GM19023 (cell line): ENCODE measurements around the gene PDGFRB.
"Not testable (repeated sequence)": the region's sequence is repeated elsewhere in the genome, so short reads cannot be mapped to it uniquely, and the experiment has no call there.

Experiments
- ATAC-seq: cut with Tn5 transposase; IDR thresholded peaks from one replicate; pipeline ENCODE4 v1.9.1; 2021; ENCODE audit warnings: mild to moderate bottlenecking, moderate library complexity; ENCODE audit not compliant: unreplicated experiment

Gene PDGFRB

DNA sequence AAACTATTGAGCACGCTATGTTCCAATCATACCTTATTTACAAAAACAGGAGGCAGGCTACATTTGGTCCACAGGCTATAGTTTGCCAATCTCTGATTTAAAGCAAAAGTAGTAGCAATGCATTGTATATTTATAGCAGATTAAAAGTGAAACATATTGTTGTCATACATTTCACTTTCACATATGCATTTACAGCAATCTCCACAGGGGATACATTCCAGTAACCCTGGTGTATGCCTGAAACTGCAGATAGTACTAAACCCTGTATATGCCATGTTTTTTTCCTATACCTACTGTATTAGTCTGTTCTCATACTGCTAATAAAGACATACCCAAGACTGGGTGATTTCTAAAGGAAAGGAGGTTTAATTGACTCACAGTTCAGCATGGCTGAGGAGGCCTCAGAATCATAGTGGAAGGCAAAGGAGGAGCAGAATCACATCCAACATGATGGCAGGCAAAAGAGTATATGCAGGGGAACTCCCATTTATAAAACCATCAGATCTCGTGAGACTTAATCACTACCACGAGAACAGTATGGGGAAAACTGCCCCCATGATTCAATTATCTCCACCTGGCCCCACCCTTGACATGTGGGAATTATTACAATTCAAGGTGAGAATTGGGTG, 63.4 kb downstream of the PDGFRB start:
- no peak for ATAC-seq

DNA sequence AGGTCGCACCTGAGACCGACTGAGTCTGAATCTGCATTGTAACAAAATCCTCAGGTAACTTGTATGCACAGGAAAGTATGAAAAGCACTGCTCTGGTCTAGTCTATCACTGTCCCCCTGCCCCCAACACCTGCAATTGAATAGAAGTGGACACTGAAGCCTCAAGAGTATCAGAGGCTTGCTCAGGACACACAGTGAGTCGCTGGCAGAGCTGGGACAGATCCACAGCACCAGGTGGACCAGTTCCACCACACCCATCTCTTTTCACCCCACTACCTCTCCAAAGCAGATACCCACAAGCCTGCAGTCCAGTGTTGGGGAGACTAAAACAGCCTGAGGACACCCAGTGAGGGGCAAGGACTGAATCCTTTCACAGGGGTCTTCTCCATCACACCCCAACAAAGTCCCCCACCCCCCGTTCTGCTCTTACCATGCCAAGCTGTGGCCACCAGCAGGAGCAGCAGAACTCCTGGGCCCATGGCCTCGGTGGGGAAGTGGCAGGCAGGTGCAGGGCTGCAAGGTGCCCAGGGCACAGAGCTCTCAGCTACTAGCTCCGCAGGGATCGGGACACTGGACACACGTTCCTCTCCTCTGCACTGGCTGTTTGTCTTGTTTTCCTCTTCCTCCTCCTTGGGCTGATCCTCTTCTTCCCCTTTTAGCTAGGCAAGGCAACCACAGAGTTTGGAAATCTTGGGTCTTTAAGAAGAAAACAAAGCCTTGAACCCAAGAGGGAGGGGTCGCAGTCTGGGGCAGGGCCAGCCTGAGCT, 69.5 kb downstream of the PDGFRB start, which contains the start of gene CSF1R:
Gene CSF1R, minus strand, starts transcription at position 605 of the 766 bp plus-strand sequence. Its CDS starts 127 bp downstream, at position 478.
- no peak for ATAC-seq

DNA sequence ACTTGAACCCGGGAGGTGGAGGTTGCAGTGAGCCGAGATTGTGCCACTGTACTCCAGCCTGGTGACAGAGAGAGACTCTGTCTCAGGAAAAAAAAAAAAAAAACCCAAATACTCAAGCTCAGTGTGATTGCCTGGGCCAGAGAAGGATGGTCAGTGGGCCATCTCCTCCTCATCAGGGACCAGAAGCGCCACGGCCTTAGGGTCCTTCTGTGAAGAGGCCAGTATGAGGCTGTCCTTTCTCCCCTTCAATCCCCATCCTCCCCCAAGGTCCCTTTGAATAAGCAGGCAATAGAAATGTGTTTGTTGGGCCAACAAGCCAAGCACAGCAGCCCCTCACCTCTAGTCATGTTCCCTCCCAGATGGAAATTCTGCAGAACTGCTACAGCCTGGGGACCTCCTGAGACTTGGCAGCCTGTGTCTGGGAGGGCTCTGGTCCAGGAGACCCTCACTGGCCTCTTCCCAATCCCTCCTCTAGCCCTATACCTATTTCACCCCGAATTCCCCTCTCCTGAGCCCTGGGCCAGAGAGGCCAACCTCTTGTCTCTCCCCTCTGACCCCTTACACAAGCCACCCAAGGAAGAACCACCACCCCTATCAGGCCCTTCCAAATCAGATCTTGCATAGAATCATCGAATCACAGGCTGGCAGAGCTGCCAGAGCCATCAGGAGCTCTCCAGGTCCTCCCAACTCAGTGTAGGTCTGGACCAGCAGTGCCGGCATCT, 70.3 kb downstream of the PDGFRB start:
- ATAC-seq, result no peak

DNA sequence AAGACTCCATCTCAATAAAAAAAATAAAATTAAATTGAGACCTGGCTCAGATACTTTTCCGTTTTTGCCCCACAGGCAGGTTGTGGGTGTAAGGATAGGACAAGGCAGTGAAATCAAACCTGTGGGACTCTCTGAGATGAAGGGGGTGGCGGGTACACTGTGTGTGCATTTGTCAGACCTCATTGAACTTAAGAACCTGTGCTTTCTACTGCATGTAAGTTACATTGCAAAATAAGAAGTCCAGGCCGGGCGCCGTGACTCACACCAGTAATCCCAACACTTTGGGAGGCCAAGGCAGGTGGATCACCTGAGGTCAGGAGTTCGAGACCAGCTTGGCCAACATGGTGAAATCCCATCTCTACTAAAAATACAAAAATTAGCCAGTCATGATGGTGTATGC, 70.9 kb downstream of the PDGFRB start:
- not testable (repeated sequence) for ATAC-seq

DNA sequence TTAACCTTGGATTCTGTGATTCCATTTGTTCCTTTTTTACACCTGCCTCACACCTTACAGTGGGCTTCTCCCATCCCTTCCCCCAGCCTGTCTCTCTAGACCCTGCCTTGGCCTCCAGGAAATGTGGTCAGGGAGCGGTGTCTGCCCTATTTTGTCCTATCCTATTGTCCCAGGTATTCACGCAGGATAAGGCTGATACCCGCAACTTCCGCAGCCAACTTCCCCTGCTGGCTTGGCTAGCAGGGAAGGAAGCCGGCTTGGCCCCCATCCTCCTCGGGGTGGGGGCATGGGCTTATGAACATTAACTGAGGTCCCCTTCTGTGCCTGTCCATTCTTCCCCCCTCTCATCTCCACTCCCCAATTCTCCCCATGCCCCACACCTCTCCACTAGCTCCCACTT, 72.8 kb downstream of the PDGFRB start:
- ATAC-seq, result no peak

DNA sequence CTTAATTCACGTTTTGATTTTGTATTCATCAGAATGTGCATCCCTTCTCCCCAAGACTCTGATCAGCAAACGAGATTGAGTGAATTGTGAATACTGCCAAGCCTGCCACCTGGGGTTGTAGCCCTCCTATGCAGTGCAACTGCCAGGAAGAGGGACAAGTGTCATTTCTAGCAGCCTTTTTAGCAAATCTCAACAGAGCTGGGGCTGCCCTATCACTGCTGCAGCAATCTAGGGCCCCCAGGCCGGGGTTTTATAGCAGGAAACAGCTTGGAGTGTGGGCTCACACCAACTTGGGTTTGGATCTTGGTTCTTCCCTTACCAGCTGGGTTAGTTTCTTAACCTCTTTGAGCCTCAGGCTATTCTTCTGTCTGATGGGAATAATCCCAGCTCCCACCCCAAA, 73.3 kb downstream of the PDGFRB start:
- ATAC-seq, result peak; percentile 19

DNA sequence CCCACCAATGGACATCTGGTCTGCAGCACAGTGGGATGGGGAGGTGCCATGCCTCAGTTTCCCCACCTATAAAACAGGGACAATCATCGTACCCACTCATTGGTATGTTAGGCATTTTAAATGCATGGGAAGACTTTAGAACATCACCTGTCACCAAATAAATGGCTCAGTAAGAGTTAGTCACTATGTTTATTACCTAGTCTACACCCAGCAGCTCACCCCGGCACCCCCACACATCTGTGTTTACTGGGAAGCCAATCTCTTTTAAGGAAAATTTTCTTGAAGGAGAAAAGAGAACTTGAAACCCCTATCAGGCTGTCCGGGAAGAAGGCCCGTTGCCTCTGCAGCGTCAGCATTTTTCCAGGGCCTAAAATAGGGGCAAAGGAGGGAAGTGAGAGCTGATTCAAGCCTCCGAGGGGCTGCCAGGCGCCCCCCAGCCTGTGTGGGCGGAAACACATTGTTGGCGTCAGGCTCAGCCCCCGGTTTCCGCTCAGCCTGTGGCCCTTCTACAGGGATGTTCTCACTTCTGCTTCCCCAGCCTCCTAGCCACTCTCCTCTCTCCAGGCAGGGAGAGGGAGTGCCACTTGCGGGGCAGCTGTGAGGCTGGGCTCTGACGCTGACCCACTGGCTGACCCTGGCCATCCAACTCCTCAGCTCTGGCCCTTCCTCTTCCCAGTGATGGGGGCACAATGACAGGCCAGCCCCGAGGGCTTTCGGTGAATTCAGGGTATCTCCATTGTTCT, 73.9 kb downstream of the PDGFRB start:
- ATAC-seq, result peak; percentile 79

DNA sequence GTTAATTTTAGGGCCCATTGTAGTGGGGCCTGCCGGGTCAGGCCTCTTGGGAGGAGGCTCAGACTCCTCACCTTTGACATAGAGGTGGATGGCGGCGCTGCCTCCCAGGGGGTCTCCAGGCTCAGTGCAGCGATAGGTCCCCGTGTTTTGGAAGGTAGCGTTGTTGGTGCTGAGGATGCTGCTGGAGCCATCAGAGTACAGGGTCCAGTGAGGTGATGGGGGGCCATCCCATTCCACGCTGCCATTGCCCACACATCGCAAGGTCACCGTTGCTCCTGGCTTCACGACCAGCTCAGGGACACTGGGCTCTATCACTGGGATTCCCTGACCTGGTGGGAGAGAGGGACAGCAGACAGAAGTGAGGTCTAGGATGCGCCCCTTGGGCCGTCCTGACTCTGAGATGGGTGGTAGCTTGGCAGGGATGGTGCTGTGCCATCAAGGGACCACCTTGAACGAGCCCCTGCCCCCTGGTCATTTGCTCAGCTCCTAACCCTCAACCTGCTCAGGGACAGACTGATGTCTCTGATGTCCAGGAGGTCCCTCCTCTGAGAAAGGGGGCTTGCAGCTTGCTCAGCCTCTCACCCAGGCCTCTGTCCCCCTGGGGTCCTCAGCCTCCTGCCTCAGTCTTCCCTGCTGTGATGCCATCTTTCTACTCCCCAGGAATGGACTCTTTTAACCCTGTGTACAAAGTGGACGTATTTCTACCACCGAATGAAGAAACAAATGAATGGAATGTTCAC, 74.8 kb downstream of the PDGFRB start:
- ATAC-seq, result no peak

DNA sequence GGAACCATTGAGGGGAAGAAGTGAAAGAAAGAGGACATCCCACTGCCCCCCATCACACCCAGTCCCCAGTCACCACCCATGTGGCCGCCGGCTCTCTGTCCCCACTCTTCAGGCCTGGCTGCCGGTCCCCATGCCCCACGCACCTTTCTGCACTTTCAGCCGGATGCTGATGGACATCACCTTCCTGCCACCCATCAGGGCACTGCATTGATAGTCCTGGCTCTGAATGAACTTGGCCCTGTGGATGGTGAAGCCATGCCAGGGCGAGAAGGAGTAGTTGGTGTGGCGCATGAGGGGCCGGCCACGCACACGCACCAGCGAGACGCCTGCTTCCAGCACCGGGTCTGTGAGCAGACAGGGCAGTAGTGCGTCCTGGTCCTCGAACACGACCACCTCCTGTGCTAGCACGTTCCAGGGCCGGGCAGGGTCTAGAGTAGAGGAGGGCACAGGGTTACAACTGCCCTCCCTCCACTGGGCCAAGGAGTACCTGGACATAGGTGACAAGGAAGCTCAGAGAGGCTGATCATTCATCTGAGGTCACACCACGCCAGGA, 75.7 kb downstream of the PDGFRB start:
- ATAC-seq, result no peak

DNA sequence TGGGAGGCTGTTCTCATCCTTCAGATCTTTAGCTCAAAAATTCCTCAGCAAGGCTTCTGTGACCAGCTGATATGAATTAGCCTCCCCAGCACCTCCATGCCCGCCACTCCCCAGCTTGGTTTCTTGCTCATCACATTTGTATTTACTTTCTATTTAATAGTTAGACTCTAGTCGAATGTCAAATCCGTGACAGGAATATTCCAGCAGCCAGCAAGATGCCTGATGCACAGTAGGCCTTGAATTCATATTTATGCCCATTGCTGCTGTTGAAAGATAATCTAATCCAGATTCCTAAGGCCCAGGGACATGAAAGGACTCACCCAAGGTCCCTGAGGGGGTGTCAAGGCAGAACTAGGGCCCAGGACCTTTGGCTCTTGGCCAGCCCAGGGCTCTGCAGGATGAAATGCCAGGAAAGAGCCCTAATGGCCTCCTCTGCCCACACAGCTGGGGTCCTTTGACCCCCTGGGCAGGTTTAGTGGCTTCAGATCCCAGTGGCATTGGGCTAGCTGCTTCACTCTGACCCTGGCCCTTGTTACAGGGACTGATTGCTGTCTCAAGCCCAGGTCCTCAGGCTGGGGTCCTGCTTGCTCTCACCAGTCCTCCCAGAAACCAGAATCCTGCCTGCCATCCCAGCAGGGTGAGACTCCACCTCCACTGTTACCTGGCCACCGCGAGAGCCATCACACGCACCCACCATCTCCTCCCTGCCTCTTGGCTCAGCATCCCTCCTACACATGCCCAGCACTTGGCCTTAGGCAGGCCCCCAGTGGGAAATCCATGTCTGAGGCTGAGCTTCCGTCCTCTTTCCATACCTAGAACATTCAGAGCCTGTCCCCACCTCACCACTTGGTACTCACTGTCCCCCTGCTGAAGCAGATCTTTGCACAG, 76.6 kb downstream of the PDGFRB start:
- ATAC-seq, result no peak

DNA sequence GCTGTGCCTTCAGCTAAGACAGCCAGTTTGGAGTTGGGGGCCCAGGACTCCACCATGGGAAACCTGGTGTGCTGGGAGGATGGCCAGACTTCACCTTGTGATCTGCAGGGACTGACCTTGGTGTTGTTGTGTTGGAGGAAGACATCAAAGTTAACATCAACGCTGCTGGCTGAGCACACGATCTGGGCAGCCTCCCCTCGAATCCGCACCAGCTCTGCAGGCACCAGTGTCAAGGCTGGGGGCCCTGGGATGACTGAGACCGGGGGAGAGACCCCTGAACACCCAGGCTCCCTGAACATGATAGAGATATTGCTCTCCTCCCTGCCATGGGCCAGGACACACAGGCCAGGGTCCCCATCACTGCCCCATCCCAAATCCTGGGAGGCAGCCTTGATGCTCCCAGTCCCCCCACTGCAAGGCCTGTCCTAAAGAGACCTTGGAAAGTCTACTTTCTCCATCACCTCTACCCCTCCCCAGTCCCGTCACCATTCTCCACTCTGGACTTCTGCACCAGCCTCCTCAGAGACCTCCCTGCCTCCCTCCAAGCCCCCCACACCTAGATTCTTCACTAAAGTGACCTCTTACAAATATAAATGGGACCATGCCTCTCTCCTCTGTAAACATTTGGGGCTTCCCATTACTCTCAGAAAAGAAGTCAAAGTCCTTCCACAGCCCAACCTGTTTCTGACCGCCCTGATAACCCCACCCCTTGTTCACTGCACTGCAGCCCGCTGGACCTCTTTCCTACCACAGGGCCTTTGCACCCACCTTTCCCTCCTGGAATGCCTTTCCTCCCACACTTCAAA, 77.4 kb downstream of the PDGFRB start:
- no peak for ATAC-seq

DNA sequence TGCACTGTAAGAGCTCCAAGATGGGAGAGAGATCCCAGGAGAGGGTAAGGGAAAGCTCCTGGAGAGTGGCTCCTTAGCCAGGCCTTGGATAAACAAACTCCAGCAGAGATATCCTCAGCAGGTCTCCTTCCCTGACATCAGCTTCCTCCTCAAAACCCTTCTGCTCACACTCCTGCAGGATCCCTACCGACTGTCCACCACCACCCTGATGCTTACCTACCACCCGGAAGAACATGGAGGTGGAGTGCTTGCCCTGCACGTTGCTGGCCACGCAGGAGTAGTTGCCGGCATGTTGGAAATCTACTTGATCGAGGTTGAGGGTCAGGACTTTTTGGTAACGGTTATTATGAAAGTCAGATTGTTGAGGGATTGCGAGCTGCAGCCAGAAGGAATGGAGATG, 78.6 kb downstream of the PDGFRB start:
- ATAC-seq, result no peak

DNA sequence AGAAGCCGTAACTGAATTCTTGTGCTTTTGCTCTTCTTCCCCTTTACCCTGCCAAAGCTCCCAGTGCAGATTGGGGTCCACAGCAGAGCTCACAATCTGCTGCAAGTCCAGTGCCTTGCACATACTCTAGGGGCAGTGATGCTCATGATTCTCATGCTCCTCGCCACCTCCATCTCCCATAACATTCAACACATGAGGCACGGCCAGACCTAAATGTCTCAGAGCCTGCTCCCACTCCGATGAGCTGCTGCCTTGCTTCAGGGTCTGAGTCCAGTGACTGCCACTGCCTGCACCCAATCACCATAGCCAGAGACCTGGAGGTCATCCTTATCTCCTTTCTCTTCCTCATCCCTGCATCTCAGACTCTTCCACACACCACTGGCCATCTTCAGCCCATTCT, 79.8 kb downstream of the PDGFRB start:
- ATAC-seq, result no peak

DNA sequence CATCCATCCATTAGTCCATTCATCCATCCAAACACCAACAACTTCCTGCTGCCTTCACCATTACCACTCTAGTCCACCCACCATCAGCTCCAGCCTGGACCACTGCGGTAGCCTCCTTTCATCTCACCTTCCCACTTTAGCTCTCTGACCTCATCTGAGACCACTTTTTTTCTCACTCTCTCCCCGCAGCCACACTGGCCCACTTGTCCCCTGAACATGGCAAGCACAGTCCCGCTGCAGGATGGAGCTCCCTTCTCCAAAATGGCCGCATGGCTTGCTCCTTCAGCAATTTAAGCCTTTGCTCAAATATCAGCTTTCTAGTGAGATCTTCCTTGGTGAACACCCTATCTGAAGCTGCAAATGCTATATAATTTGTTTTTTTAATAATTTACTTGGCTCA, 80.4 kb downstream of the PDGFRB start:
- ATAC-seq, result no peak

DNA sequence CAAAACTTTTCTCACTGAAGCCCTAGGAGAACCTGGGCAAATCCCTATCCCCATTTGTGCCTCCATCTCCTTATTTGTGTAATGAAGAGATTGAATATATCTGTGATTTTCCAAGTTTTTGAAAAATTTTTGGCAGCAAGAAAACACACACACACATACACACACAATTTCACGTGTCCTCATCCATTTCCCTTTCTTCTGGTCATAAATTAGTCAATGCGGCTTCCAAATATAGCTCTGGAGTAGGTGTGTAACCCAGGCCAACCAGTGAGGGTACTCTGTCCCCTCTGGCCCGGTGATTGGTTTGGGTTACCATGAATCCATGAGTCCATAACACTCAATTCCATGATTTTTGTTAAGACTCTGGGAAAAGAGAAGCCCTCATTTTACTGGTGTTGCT, 82.0 kb downstream of the PDGFRB start:
- no peak for ATAC-seq

DNA sequence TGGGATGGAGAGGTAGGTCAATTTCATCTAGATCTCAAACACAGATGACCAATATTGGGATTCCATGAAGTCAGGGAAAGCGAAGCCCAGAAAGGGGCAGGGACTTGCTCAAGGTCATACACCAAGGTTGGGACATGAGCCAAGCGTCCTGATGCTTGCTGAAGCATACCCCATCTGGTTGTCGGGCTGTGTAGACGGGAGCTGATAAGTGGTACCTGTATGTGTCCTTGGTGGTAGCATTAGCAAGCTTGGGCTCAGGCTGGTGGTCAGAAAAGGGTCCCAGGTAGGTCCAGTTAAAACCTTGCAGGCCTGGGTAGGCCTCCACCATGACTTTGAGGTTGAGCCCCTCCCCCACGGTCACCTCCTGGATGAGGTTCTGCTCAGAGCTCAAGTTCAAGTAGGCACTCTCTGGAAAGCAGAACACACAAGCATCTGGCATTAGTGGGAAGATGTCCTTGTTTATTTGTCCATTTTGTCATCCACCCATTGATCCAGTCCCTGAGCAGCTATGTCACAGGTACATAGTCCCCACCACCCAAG, 82.5 kb downstream of the PDGFRB start:
- no peak for ATAC-seq

DNA sequence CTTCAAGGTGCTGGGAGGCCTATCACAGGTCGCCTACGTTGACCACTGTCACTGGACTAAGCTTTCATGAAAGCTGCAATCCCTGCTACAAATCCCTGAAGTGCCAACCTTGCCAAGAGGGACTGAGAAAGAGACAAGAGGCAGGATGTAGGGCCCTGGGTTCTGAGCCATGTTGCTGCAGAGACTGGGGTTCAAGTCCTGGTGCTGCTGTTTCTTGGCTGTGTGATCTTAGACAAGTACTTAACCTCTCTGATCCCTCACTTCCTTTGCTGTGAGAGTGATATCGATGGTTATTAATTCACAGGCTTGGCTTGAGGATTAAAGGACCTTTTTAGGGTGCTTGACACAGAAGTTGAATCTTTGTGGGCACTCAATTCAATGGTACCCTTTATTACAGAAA, 84.8 kb downstream of the PDGFRB start:
- no peak for ATAC-seq
